ENCODE results near the gene LGR4.

DNA sequence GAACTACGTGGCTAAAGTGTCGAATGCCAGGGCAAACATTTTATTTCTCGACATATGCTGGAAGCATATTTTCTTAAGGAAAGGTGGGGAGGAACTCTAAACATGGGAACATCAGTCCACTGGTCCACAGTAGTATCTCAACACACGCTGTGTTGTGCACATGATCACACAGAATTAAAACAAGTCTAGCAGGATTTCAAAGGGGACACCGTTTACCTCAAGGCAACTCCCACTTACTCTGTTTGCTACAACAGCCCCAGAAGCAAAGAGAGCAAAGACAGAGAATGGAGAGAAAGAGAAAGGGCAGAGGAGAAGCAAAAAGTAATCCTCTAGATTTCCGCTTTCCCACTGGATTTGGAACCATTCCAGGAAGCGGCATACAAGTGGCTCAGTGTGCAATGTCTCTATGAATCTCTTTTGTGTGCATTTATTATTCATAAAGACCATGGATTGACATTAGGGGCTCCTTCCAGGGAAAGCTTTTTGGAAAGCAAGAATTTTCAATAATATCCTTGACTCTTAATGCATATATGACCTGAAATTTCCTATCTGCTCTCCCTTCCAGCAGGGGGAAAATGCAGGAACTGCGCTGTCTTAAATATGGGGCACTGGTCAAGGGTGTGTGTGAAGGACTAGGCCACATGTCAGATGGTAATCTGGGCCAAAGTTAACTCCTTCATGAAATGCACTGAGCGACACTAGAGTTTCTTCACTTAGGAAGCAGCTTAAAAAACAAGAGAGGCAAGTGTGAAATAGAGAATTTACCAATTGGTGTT, 74.8 kb downstream of the LGR4 start:
- TF ChIP-seq, protein P1, sequence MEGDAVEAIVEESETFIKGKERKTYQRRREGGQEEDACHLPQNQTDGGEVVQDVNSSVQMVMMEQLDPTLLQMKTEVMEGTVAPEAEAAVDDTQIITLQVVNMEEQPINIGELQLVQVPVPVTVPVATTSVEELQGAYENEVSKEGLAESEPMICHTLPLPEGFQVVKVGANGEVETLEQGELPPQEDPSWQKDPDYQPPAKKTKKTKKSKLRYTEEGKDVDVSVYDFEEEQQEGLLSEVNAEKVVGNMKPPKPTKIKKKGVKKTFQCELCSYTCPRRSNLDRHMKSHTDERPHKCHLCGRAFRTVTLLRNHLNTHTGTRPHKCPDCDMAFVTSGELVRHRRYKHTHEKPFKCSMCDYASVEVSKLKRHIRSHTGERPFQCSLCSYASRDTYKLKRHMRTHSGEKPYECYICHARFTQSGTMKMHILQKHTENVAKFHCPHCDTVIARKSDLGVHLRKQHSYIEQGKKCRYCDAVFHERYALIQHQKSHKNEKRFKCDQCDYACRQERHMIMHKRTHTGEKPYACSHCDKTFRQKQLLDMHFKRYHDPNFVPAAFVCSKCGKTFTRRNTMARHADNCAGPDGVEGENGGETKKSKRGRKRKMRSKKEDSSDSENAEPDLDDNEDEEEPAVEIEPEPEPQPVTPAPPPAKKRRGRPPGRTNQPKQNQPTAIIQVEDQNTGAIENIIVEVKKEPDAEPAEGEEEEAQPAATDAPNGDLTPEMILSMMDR (conservative IDR thresholded peaks at IDR 0.05; ENCODE audit: low read length), result no peak
- no peak for TF ChIP-seq EZH2phosphoT487 (IDR thresholded peaks at IDR 0.05; ENCODE audit: borderline replicate concordance, low read depth, low read length)

All from OCI-LY7 (cell line).